DOHH2 (cell line): ENCODE measurements around the gene BIN1.

Experiments
- H3F3A ChIP-seq: fragments of 200-600 bp; sonication (generic), shearing (Covaris generic); 2 replicates; pipeline ENCODE4 v1.6.0; 2016; ENCODE audit warnings: antibody characterized with exemption, mild to moderate bottlenecking; ENCODE audit not compliant: control insufficient read depth, insufficient read depth
- H3K27ac ChIP-seq: fragments of 200-600 bp; sonication (generic); 2 replicates; pipeline ENCODE4 v1.5.1; 2014; ENCODE audit warnings: low read depth, mild to moderate bottlenecking, low read length, moderate library complexity
- H3K27me3 ChIP-seq: fragments of 200-600 bp; sonication (generic); 2 replicates; pipeline ENCODE4 v1.6.1; 2014; ENCODE audit warnings: mild to moderate bottlenecking, low read length, mixed read lengths; ENCODE audit not compliant: control insufficient read depth
- H3K36me3 ChIP-seq: fragments of 200-600 bp; sonication (generic); 2 replicates; pipeline ENCODE4 v1.6.1; 2014; ENCODE audit warnings: mild to moderate bottlenecking, low read length, moderate library complexity, mixed read lengths; ENCODE audit not compliant: control insufficient read depth
- H3K4me1 ChIP-seq: fragments of 200-600 bp; sonication (generic); 2 replicates; pipeline ENCODE4 v1.6.1; 2014; ENCODE audit warnings: mild to moderate bottlenecking, low read length, mixed read lengths; ENCODE audit not compliant: control insufficient read depth
- H3K4me2 ChIP-seq: fragments of 200-600 bp; sonication (generic); 2 replicates; pipeline ENCODE4 v1.6.0; 2014; ENCODE audit warnings: mild to moderate bottlenecking, low read length, moderate library complexity
- H3K4me3 ChIP-seq: fragments of 200-600 bp; sonication (generic); 2 replicates; pipeline ENCODE4 v1.5.1; 2014; ENCODE audit warnings: mild to moderate bottlenecking, low read length, mixed read lengths
- H3K79me2 ChIP-seq: fragments of 200-600 bp; sonication (generic); 2 replicates; pipeline ENCODE4 v1.6.1; 2014; ENCODE audit warnings: mild to moderate bottlenecking, low read length, mixed read lengths; ENCODE audit not compliant: control insufficient read depth
- H3K9me2 ChIP-seq: fragments of 200-600 bp; sonication (generic); replicated peaks from 2 replicates; pipeline ENCODE4 v1.6.1; 2014; ENCODE audit warnings: mild to moderate bottlenecking, low read length, mixed read lengths; ENCODE audit not compliant: control insufficient read depth
- H3K9me3 ChIP-seq: fragments of 200-600 bp; sonication (generic); 2 replicates; pipeline ENCODE4 v1.6.1; 2014; ENCODE audit warnings: antibody characterized with exemption, low read length, mixed read lengths; ENCODE audit not compliant: control insufficient read depth, insufficient read depth
- H4K20me1 ChIP-seq: fragments of 200-600 bp; sonication (generic); 2 replicates; pipeline ENCODE4 v1.6.0; 2014; ENCODE audit warnings: low read depth, mild to moderate bottlenecking, antibody characterized with exemption, low read length, moderate library complexity; ENCODE audit not compliant: control insufficient read depth, insufficient read depth
- EZH2phosphoT487 ChIP-seq: fragments of 200-600 bp; sonication (generic); IDR thresholded peaks from 2 replicates; pipeline ENCODE4 v1.6.1; 2017; ENCODE audit warnings: borderline replicate concordance, mild to moderate bottlenecking, antibody characterized with exemption, low read length, moderate library complexity, mixed read lengths
- TF ChIP-seq, protein P1 (sequence below): fragments of 200-600 bp; sonication (generic); IDR thresholded peaks from one replicate; pipeline ENCODE4 v1.5.1; 2014; ENCODE audit warnings: antibody characterized with exemption, mild to moderate bottlenecking, low read depth, low read length; ENCODE audit not compliant: poor library complexity, severe bottlenecking

The BIN1 gene

GRCh38 chr2:127105656-127106456 is 1.1 kb downstream of the BIN1 start:
- TF ChIP-seq EZH2phosphoT487 = no peak
- TF ChIP-seq, protein P1, sequence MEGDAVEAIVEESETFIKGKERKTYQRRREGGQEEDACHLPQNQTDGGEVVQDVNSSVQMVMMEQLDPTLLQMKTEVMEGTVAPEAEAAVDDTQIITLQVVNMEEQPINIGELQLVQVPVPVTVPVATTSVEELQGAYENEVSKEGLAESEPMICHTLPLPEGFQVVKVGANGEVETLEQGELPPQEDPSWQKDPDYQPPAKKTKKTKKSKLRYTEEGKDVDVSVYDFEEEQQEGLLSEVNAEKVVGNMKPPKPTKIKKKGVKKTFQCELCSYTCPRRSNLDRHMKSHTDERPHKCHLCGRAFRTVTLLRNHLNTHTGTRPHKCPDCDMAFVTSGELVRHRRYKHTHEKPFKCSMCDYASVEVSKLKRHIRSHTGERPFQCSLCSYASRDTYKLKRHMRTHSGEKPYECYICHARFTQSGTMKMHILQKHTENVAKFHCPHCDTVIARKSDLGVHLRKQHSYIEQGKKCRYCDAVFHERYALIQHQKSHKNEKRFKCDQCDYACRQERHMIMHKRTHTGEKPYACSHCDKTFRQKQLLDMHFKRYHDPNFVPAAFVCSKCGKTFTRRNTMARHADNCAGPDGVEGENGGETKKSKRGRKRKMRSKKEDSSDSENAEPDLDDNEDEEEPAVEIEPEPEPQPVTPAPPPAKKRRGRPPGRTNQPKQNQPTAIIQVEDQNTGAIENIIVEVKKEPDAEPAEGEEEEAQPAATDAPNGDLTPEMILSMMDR = no peak
- Histone ChIP-seq H3K4me2 (no peak overlapping the region), H3K4me3 (no peak overlapping the region), H3K36me3 (no peaks in the 10 kb centered on the region), H3K79me2 (no peaks in the 10 kb centered on the region), H3K9me3 (no peaks in the 10 kb centered on the region), H3K27me3 (peaks cover 23% of the 10 kb centered on the region), H3F3A (no peaks in the 10 kb centered on the region), H3K4me1 (peaks cover 5% of the 10 kb centered on the region), H3K9me2 (no peaks in the 10 kb centered on the region), H4K20me1 (0 out of 2 replicates have a peak, but pooled peaks cover 3% of the 10 kb centered on the region), H3K27ac (no peak overlapping the region)

DNA sequence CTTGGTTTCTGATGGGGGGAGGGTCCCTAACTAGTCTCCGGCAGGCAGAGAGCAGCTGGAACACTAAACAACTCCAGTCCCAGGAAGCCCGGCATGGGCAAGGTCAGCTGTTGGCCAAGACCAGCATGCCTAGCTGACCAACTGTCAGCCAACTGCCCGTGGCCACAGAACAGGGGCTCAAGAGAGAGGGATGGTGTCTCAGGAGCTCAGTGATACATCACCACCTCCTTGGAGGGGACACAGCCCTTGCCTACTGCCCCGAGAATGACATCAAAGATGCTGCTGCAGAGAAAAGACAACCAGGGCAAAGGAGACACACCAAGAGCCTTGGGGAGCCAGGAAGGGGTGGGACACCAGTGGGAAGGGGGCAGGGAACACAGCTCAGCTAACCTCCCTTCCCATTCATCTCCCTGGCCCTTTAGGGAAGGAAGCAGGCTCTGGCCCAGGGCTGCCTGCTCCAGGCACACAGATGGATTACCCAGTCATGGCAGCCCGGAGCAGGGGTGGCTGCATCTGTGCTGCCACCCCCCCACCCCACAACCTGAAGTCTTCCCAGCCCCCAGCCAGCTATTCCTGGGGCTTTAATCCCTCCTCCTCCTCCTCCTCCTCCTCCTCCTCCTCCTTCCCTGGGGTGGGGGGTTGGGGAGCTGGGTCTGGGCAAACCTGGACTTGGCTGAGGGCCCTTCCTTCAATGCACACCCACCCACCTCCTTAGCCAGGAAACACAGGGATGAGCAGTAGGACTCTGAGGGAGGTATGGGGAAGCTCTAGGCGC is 1.9 kb downstream of the BIN1 start:
- H3K4me1 ChIP-seq = peaks cover 5% of the 10 kb centered on the region
- no peaks in the 10 kb centered on the region for H3K9me3 ChIP-seq
- TF ChIP-seq EZH2phosphoT487 = no peak
- TF ChIP-seq, protein P1 = no peak
- no peaks in the 10 kb centered on the region for H3K36me3 ChIP-seq
- H3K4me3 ChIP-seq = no peak overlapping the region
- H3K9me2 ChIP-seq = no peaks in the 10 kb centered on the region
- no peak overlapping the region for H3K27ac ChIP-seq
- 0 out of 2 replicates have a peak, but pooled peaks cover 3% of the 10 kb centered on the region for H4K20me1 ChIP-seq
- peaks cover 23% of the 10 kb centered on the region for H3K27me3 ChIP-seq
- no peaks in the 10 kb centered on the region for H3F3A ChIP-seq
- no peak overlapping the region for H3K4me2 ChIP-seq
- H3K79me2 ChIP-seq = no peaks in the 10 kb centered on the region

- Histone ChIP-seq H3K79me2 (no peaks in the 10 kb centered on the region), H3K9me3 (no peaks in the 10 kb centered on the region), H3K36me3 (no peaks in the 10 kb centered on the region), H3K4me2 (no peak overlapping the region), H3F3A (no peaks in the 10 kb centered on the region), H4K20me1 (0 out of 2 replicates have a peak, but pooled peaks cover 3% of the 10 kb centered on the region), H3K4me3 (no peak overlapping the region), H3K9me2 (no peaks in the 10 kb centered on the region), H3K27me3 (peaks cover 20% of the 10 kb centered on the region), H3K27ac (no peak overlapping the region), H3K4me1 (peaks cover 2% of the 10 kb centered on the region)
- TF ChIP-seq, protein P1 = no peak
- TF ChIP-seq EZH2phosphoT487 = no peak
These were observed 2.7 kb downstream of the BIN1 start for GRCh38 chr2:127104166-127104660.
